Heart right ventricle (tissue), 16 donors: ENCODE results near the gene ADAMTS20. TPM values are rescaled to one million over a fixed set of nuclear protein-coding genes. Genes with fewer than 3 reads are reported as not detected.

Experiments used
- ATAC-seq, 8 donors: fragments of 200-7000 bp; cut with Tn5 transposase; one replicate each; pipeline ENCODE4 v1.9.1; 2020; ENCODE audit warnings: mild to moderate bottlenecking in 8 of 8, moderate library complexity in 8 of 8, moderate number of reproducible peaks in 1 of 8
- DNase-seq, 2 donors: peaks; one replicate each; pipeline ENCODE4 v3.0.0-alpha.2; 2020
- H3K27ac ChIP-seq, 10 donors: fragments of 200-600 bp; sonication (generic) in 2 of 10; one replicate each; pipeline versions ENCODE4 v1.5.0 to v1.8.0; 2020 to 2022; ENCODE audit warnings: mild to moderate bottlenecking in 3 of 10
- H3K27me3 ChIP-seq, 7 donors: fragments of 200-600 bp; one replicate each; pipeline ENCODE4 v1.8.0; 2021 to 2022; ENCODE audit warnings: mild to moderate bottlenecking in 2 of 7
- H3K36me3 ChIP-seq, 9 donors: fragments of 200-600 bp; sonication (generic) in 1 of 9; one replicate each; pipeline versions ENCODE4 v1.5.0 to v1.8.0; 2020 to 2022; ENCODE audit warnings: mild to moderate bottlenecking in 2 of 9
- H3K4me1 ChIP-seq, 9 donors: fragments of 200-600 bp; sonication (generic) in 1 of 9; one replicate each; pipeline versions ENCODE4 v1.5.0 to v1.8.0; 2020 to 2022; ENCODE audit warnings: mild to moderate bottlenecking in 4 of 9
- H3K4me3 ChIP-seq, 10 donors: fragments of 200-600 bp; sonication (generic) in 2 of 10; one replicate each; pipeline versions ENCODE4 v1.5.0 to v1.8.0; 2020 to 2022; ENCODE audit warnings: mild to moderate bottlenecking in 7 of 10, moderate library complexity in 2 of 10
- H3K9me3 ChIP-seq, 11 donors: fragments of 200-600 bp in 10 of 11; sonication (generic) in 2 of 11; one replicate each; pipeline versions ENCODE4 v1.5.0 to v1.8.0; 2013 to 2022; ENCODE audit warnings: mild to moderate bottlenecking in 2 of 11, control low read depth in 1 of 11, moderate library complexity in 1 of 11
- WGBS, 2 donors: extraction: QIAGEN DNeasy Blood & Tissue Kit; methylation state at CpG; one replicate each; pipeline ENCODE4 v1.1.7; 2013; ENCODE audit warnings: inconsistent platforms in 1 of 2; 5-methylcytosine and 5-hydroxymethylcytosine counted together
- intact Hi-C, 10 donors: fragments of 100-400 bp; cut with DNase I; formaldehyde crosslinking; loops; one replicate each; pipeline versions ENCODE4 v1.11.1 to v1.14.2; 2022
- polyA plus RNA-seq, 2 donors: library from polyadenylated mRNA; stranded (reverse); fragments of 200-250 nt; gene quantifications; one replicate each; pipeline ENCODE4 v1.2.3, GENCODE V29; 2013
- total RNA-seq, 10 donors: library from RNA; stranded (reverse); fragmentation: NEBNext Ultra II Directional in 3 of 10; extraction: Animal tissue kit (Norgen Biotek cat#: 25700) in 3 of 10; gene quantifications; one replicate each; pipeline versions ENCODE4 v1.2.1 to v1.2.4, GENCODE V29; 2021 to 2023
- TF ChIP-seq, protein P1 (sequence below), 9 donors: fragments of 200-600 bp; sonication (generic) in 2 of 9; IDR thresholded peaks; one replicate each; pipeline versions ENCODE4 v1.5.0 to v1.8.0; 2021 to 2022; ENCODE audit warnings: antibody characterized with exemption in 9 of 9, mild to moderate bottlenecking in 5 of 9, moderate library complexity in 1 of 9
- donor health status: Arrhythmogenic right ventricular cardiomyopathy.
- donor health status: ischemic (EF 13 %, LVEDD 7.1; RV severe dilation, severe dysfunction).
- donor health status: healthy with polysubstance abuse.
- donor health status: DM: no; HTN: yes; CAD: no.
- donor health status: DM: no; HTN: no; CAD: no.
- donor health status: ischemic (EF 25% LVEDD 6.9; RV normal size, moderate dysfunction).
- donor health status: ischemic (EF 25% LVEDD 5.7; RV mildly dilated, moderate dysfunction).
- donor health status: healthy.
- donor health status: DM: yes; HTN: yes; CAD: no.
- donor health status: Ischemic cardiomyopathy.
- donor health status: ischemic (EF 35%, LVEDD 5.7; RV mildly dilated, moderate dysfunction).
- donor health status: nonischemic (EF 11% LVEDD 7.7; RV severe dilation, severe dysfunction).
- donor health status: DM: yes; HTN: yes; CAD: no.
- donor health status: PGD.
- donor health status: ischemic (EF 29% LVEDD 5.4; RV normal size, mild dysfunction).
- donor health status: nonischemic (EF 23%, LVEDD 6.1; RV moderate dilation, normal function).

Gene ADAMTS20
- total and polyA plus RNA-seq, 12 donors, result not detected

DNA sequence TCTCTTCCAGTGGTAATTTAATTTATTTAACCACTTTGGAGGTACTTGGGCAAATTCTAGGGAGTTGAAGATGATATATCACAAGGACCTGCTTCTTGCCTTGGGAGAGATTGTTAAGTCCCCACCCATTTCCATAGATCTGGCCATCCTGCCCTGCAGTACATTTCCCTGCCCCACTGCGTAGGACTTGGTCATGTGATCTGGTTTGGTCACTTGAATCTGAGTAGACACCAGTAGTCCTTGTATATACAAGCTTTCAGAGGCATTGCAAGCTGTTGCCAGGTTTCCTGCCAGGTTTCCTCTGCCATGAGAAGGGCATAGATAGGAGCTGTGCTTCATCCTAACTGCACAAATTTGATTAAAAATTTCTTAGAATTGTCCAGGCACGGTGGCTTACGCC is 200.0 kb downstream of the ADAMTS20 start:
- WGBS, 2 donors, result 73 to 85% methylated on average over 3 of the region's 3 CpGs
- no peaks in the 10 kb centered on the region for H3K9me3 ChIP-seq
- TF ChIP-seq, protein P1, sequence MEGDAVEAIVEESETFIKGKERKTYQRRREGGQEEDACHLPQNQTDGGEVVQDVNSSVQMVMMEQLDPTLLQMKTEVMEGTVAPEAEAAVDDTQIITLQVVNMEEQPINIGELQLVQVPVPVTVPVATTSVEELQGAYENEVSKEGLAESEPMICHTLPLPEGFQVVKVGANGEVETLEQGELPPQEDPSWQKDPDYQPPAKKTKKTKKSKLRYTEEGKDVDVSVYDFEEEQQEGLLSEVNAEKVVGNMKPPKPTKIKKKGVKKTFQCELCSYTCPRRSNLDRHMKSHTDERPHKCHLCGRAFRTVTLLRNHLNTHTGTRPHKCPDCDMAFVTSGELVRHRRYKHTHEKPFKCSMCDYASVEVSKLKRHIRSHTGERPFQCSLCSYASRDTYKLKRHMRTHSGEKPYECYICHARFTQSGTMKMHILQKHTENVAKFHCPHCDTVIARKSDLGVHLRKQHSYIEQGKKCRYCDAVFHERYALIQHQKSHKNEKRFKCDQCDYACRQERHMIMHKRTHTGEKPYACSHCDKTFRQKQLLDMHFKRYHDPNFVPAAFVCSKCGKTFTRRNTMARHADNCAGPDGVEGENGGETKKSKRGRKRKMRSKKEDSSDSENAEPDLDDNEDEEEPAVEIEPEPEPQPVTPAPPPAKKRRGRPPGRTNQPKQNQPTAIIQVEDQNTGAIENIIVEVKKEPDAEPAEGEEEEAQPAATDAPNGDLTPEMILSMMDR (IDR thresholded peaks at IDR 0.05), result no peak
- H3K4me1 ChIP-seq, result no peaks in the 10 kb centered on the region
- H3K4me3 ChIP-seq, result no peak overlapping the region
- H3K36me3 ChIP-seq, result no peaks in the 10 kb centered on the region
- H3K27ac ChIP-seq, result no peak overlapping the region
- no peak for DNase-seq
- peaks cover 0 to 5% (median 0%) of the 10 kb centered on the region in 7 donors for H3K27me3 ChIP-seq
- ATAC-seq, result no peak
- intact Hi-C loops, result no loop called here

- intact Hi-C loops, result loop anchor here in 1 of 10 donors (10.0 kb wide), 1 partner anchor 1225 kb away; no protein-coding TSS in a partner anchor
- ATAC-seq (no peak), DNase-seq (no peak)
- Histone ChIP-seq H3K36me3 (no peaks in the 10 kb centered on the region), H3K4me3 (no peak overlapping the region), H3K27me3 (peaks cover 0 to 5% (median 0%) of the 10 kb centered on the region in 7 donors), H3K27ac (no peak overlapping the region), H3K4me1 (no peaks in the 10 kb centered on the region), H3K9me3 (peaks cover 0 to 10% (median 3%) of the 10 kb centered on the region in 11 donors)
- TF ChIP-seq, protein P1 (IDR thresholded peaks at IDR 0.05), result peak in 2 of 9 donors; percentile 14 to 17
- 62 to 69% methylated on average over 2 of the region's 2 CpGs for WGBS, 2 donors
These were observed 202.1 kb downstream of the ADAMTS20 start for GRCh38 chr12:43349863-43350262.

DNA sequence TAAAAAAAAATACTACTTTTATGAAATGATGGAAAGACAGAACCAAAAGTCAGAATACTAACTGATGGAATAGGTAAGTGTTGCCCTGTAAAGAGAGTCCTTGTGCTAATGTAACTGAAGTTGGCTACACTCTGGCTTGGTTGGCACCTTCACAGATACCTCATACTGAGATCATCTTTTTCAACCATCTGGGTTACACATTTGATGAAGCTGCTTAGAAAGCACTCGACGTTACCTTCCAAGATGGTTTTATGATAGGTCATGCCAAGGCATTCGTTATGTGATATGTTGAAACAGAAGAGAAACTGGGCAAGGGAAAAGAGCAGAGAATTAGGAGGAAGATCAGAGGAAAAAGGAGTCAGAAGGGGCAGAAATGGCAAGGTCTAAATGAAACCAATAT is 203.8 kb downstream of the ADAMTS20 start:
- TF ChIP-seq, protein P1 (IDR thresholded peaks at IDR 0.05), result no peak
- H3K36me3 ChIP-seq, result no peaks in the 10 kb centered on the region
- ATAC-seq, result no peak
- intact Hi-C loops, result loop anchor here in 1 of 10 donors (10.0 kb wide), 1 partner anchor 1223 kb away; no protein-coding TSS in a partner anchor
- H3K4me1 ChIP-seq, result no peaks in the 10 kb centered on the region
- peaks cover 0 to 5% (median 0%) of the 10 kb centered on the region in 7 donors for H3K27me3 ChIP-seq
- no peak overlapping the region for H3K27ac ChIP-seq
- DNase-seq, result no peak
- H3K4me3 ChIP-seq, result no peak overlapping the region
- WGBS, 2 donors, result 84 to 91% methylated on average over 3 of the region's 3 CpGs
- peaks cover 0 to 18% (median 8%) of the 10 kb centered on the region in 11 donors for H3K9me3 ChIP-seq

DNA sequence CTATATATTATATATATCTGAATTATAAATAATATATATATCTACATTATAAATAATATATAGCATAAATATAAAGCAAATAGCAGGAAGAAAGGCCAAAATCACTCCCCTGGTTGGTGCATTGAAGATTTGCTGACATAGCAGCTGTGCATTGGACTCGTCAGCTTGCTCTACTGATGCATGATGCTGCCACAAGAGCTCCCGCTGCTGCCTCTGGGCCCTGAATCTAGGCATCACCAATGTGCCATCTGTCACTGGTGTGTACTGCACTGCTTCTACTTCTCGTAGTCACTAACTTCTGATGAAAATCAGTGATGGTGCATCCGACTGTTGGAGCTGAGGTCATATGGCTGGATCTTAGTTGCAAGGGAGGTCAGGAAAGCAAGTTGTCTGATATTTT is 205.0 kb downstream of the ADAMTS20 start:
- peaks cover 0 to 4% (median 0%) of the 10 kb centered on the region in 7 donors for H3K27me3 ChIP-seq
- H3K4me1 ChIP-seq, result no peaks in the 10 kb centered on the region
- H3K27ac ChIP-seq, result no peak overlapping the region
- DNase-seq (no peak), ATAC-seq (no peak)
- no peaks in the 10 kb centered on the region for H3K36me3 ChIP-seq
- no peak overlapping the region for H3K4me3 ChIP-seq
- intact Hi-C loops, result loop anchor here in 1 of 10 donors (10.0 kb wide), 1 partner anchor 1222 kb away; no protein-coding TSS in a partner anchor
- TF ChIP-seq, protein P1 (IDR thresholded peaks at IDR 0.05), result no peak
- 87 to 88% methylated on average over 4 of the region's 4 CpGs for WGBS, 2 donors
- H3K9me3 ChIP-seq, result peaks cover 0 to 18% (median 8%) of the 10 kb centered on the region in 11 donors
